PC-3 (cell line): ENCODE results near the gene ENKD1. TPM values are rescaled to one million over a fixed set of nuclear protein-coding genes. Genes with fewer than 3 reads are reported as not detected.

Source experiments
- ATAC-seq: fragments of 200-7000 bp; cut with Tn5 transposase; 2 replicates; pipeline ENCODE4 v1.9.1; 2020; ENCODE audit warnings: mild to moderate bottlenecking, moderate library complexity
- BruUV-seq: library from RNA; stranded (reverse); fragments of 400-500 nt; replicated peaks from 2 replicates; lab custom pipeline; 2021; lab: Mats Ljungman, UMichigan
- CTCF ChIA-PET: fragments of 300-600 bp; sonication (Branson Sonifier 250); formaldehyde crosslinking; loops from one replicate; lab custom pipeline; 2022; ENCODE audit warnings: antibody characterized with exemption; lab: Charles Lee
- POLR2A ChIA-PET: fragments of 300-600 bp; sonication (Branson Sonifier 250); formaldehyde crosslinking; loops from one replicate; lab custom pipeline; 2022; ENCODE audit warnings: antibody characterized with exemption; ENCODE audit not compliant: unreplicated experiment; lab: Charles Lee
- DNase-seq: peaks from one replicate; pipeline ENCODE4 v3.0.0-alpha.2; 2015
- H2AFZ ChIP-seq: fragments of 300-600 bp; sonication (generic); 2 replicates; pipeline ENCODE4 v1.6.0; 2016; ENCODE audit warnings: antibody characterized with exemption, low read length
- H3F3A ChIP-seq: fragments of 300-600 bp; sonication (generic); one replicate; pipeline ENCODE4 v1.6.0; 2017; ENCODE audit warnings: antibody characterized with exemption, low read length, control low read depth, mild to moderate bottlenecking; ENCODE audit not compliant: unreplicated experiment
- H3K27ac ChIP-seq: fragments of 300-600 bp; sonication (generic); 2 replicates; pipeline ENCODE4 v1.5.1; 2016; ENCODE audit warnings: mild to moderate bottlenecking, low read length
- H3K27me3 ChIP-seq: fragments of 300-600 bp; sonication (generic); 2 replicates; pipeline ENCODE4 v1.6.1; 2016; ENCODE audit warnings: low read length, mixed read lengths
- H3K36me3 ChIP-seq: fragments of 300-600 bp; sonication (generic); 2 replicates; pipeline ENCODE4 v1.6.1; 2016; ENCODE audit warnings: low read depth, mixed run types, low read length, mixed read lengths
- H3K4me1 ChIP-seq: fragments of 300-600 bp; sonication (generic); 2 replicates; pipeline ENCODE4 v1.5.1; 2016; ENCODE audit warnings: low read length; ENCODE audit not compliant: insufficient read depth
- H3K4me2 ChIP-seq: fragments of 300-600 bp; sonication (generic); 2 replicates; pipeline ENCODE4 v1.6.0; 2016; ENCODE audit warnings: low read length
- H3K4me3 ChIP-seq: fragments of 300-600 bp; sonication (generic); 2 replicates; pipeline ENCODE4 v1.5.1; 2016; ENCODE audit warnings: mild to moderate bottlenecking, low read length, mixed read lengths
- H3K79me2 ChIP-seq: fragments of 300-600 bp; sonication (generic); 2 replicates; pipeline ENCODE4 v1.6.1; 2017; ENCODE audit warnings: low read length, mixed read lengths
- H3K9ac ChIP-seq: fragments of 300-600 bp; sonication (generic); 2 replicates; pipeline ENCODE4 v1.6.0; 2016; ENCODE audit warnings: mild to moderate bottlenecking, low read length
- H3K9me2 ChIP-seq: fragments of 300-600 bp; sonication (generic); replicated peaks from 2 replicates; pipeline ENCODE4 v1.6.1; 2016; ENCODE audit warnings: mixed run types, low read length, mixed read lengths
- H3K9me3 ChIP-seq: fragments of 300-600 bp; sonication (generic); 2 replicates; pipeline ENCODE4 v1.6.1; 2016; ENCODE audit warnings: low read length, mixed read lengths
- H4K20me1 ChIP-seq: fragments of 300-600 bp; sonication (generic); 2 replicates; pipeline ENCODE4 v1.6.1; 2016; ENCODE audit warnings: low read length, mixed read lengths
- CTCF ChIP-seq: fragments of 300-600 bp; sonication (generic); conservative IDR thresholded peaks from 2 replicates; pipeline ENCODE4 v1.5.1; 2017; ENCODE audit warnings: antibody characterized with exemption, low read depth, mild to moderate bottlenecking, low read length
- EZH2 ChIP-seq: fragments of 300-600 bp; sonication (generic); IDR thresholded peaks from one replicate; pipeline ENCODE4 v1.6.1; 2017; ENCODE audit warnings: antibody characterized with exemption, mild to moderate bottlenecking, low read length; ENCODE audit not compliant: unreplicated experiment
- EZH2phosphoT487 ChIP-seq: fragments of 300-600 bp; sonication (generic); IDR thresholded peaks from 2 replicates; pipeline ENCODE4 v1.6.1; 2018; ENCODE audit warnings: mild to moderate bottlenecking, antibody characterized with exemption, low read length, borderline replicate concordance
- intact Hi-C: fragments of 100-400 bp; cut with micrococcal nuclease; formaldehyde crosslinking; loops from 2 replicates; pipeline ENCODE4 v1.9.0; 2023
- total RNA-seq: library from RNA; depleted of rRNA; stranded (reverse); fragments of >200 nt; gene quantifications from 2 replicates; pipeline ENCODE4 v1.2.3, GENCODE V29; 2014

Gene ENKD1
- total RNA-seq, 1 experiment from 2014 or later = 19.4 TPM

- Histone ChIP-seq H3K27me3 (no peaks in the 10 kb centered on the region), H3F3A (no peaks in the 10 kb centered on the region), H2AFZ (no peak overlapping the region), H3K79me2 (no peaks in the 10 kb centered on the region), H3K4me3 (no peak overlapping the region), H3K4me2 (no peak overlapping the region), H4K20me1 (no peaks in the 10 kb centered on the region), H3K9me3 (no peaks in the 10 kb centered on the region), H3K27ac (no peak overlapping the region), H3K4me1 (peaks cover 5% of the 10 kb centered on the region), H3K9me2 (no peaks in the 10 kb centered on the region), H3K36me3 (no peaks in the 10 kb centered on the region), H3K9ac (no peak overlapping the region)
- no TSS peak for BruUV-seq
- POLR2A ChIA-PET = no interaction called here
- CTCF ChIA-PET = interaction anchor here (0.5 to 1.5 kb wide), 2 partner anchors 153 to 176 kb away, joined by 5 to 7 read pairs; no protein-coding TSS in a partner anchor
- TF ChIP-seq EZH2 (no peak), CTCF (no peak), EZH2phosphoT487 (no peak)
- ATAC-seq (no peak), DNase-seq (no peak)
- intact Hi-C loops = no loop called here
Observed at GRCh38 chr16:67673712-67674580, 7.4 kb upstream of the ENKD1 start.

- H3F3A ChIP-seq = no peaks in the 10 kb centered on the region
- CTCF ChIA-PET = interaction anchor here (0.6 to 1.5 kb wide), 5 partner anchors 46 to 350 kb away, joined by 3 to 10 read pairs (median 5); partner anchors contain the start of genes RANBP10 and TSNAXIP1
- no peaks in the 10 kb centered on the region for H3K9me3 ChIP-seq
- H3K36me3 ChIP-seq = no peaks in the 10 kb centered on the region
- H3K27ac ChIP-seq = no peak overlapping the region
- TF ChIP-seq EZH2phosphoT487 (no peak), EZH2 (no peak), CTCF (peak; percentile 87)
- no peaks in the 10 kb centered on the region for H3K27me3 ChIP-seq
- POLR2A ChIA-PET = interaction anchor here (0.7 kb wide), 1 partner anchor 45 kb away, joined by 3 read pairs; no protein-coding TSS in a partner anchor
- no peak overlapping the region for H3K4me2 ChIP-seq
- peaks cover 5% of the 10 kb centered on the region for H3K4me1 ChIP-seq
- BruUV-seq = no TSS peak
- H3K4me3 ChIP-seq = no peak overlapping the region
- intact Hi-C loops = no loop called here
- ATAC-seq (peak; percentile 53), DNase-seq (peak; percentile 59)
- no peaks in the 10 kb centered on the region for H3K9me2 ChIP-seq
- no peak overlapping the region for H2AFZ ChIP-seq
- H3K79me2 ChIP-seq = no peaks in the 10 kb centered on the region
- H4K20me1 ChIP-seq = no peaks in the 10 kb centered on the region
- no peak overlapping the region for H3K9ac ChIP-seq
Observed at GRCh38 chr16:67672739-67673662, 6.5 kb upstream of the ENKD1 start.
